HG02759 (cell line): Measurements from ENCODE around the gene IMPACT.

Experiments used
- ATAC-seq: cut with Tn5 transposase; IDR thresholded peaks from one replicate; pipeline ENCODE4 v1.9.1; 2021; ENCODE audit warnings: mild to moderate bottlenecking, moderate library complexity; ENCODE audit not compliant: unreplicated experiment

The IMPACT gene

DNA sequence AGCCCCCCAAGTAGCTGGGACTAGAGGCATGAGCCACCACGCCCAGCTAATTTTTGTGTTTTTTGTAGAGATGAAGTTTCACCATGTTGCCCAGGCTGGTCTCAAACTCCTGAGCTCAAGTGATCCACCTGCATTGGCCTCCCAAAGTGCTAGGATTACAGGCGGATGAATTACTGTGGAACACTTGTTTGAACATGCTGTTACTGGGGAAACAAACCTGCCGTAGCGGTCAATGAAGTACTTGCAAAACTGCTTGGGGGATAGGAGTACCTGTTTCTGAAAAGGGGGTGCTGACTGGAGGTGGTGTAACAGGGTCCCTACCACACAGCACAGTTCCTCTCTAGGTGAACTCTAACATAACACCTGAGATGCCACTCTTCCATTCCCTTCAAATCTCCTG is 5.9 kb upstream of the IMPACT start:
- no peak for ATAC-seq

DNA sequence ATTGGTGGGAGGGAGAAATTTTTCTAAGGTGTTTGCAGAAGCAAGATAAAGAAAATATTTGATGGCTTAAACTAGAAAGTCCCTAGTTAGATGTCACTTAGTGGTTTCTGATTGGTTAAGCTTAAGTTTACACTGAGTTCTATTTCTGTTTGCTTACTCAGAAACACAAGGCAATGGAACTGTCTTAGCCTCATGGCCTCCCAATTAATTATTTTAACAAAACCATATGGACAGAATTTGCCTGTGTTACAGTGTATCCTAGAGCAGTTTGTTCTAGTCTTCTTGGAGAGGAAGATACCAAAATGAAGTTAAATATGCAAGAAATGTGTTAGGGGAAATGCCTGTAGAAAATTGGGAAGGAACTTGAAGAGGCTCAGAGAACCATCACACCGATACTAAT is 4.6 kb upstream of the IMPACT start:
- ATAC-seq: no peak

DNA sequence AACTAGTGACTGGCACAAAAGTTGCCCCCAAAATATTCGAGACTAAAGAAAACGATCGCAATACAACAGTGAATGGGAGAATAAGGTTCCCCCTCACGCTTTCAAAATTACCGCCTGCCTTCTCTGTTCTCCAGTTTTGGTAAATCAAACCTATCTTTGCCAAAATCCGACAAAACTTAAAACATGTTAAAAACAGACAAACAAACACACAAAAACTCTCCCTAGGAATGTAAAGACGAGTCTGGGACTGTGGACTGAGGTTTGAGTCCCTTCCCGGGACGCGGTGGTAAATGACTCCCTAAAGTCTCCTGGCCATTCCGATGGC is 435 bp upstream of the IMPACT start:
- no peak for ATAC-seq

DNA sequence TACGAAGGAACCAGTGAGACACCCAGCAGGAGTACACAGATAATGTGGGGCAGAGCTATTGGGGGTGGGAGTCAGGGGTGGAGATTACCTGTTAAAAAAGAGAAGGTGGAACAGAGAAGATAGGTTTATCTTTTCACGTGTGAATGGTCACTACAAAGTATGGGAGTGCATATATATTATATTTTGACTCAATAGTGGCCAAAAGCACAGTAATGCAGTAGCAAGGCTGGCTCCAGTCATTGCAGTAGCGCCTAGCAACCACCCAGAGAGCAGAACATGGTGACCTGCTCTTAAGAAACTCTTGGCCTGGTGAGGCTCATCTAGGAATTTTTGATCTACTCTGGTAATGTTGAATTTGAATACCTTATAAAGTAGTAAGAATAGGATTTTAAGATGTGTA is 1.0 kb downstream of the IMPACT start:
- no peak for ATAC-seq

DNA sequence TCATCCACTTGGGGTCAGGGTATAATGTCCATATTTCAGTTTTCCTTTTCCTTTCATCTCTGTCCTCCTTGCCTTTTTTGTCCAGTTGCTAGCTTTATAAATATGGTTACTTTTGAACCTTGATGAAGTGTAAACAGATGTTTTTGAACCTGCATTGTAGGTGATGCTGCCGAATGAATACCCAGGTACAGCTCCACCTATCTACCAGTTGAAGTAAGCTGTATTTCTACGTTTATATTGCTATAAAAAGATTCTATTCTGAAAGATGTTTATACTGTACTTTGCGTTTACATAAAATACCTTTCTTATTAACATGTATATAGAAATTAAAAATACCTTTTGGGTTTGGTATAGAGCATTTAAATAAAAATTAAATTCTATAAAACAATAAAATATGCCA is 2.2 kb downstream of the IMPACT start:
- no peak for ATAC-seq

DNA sequence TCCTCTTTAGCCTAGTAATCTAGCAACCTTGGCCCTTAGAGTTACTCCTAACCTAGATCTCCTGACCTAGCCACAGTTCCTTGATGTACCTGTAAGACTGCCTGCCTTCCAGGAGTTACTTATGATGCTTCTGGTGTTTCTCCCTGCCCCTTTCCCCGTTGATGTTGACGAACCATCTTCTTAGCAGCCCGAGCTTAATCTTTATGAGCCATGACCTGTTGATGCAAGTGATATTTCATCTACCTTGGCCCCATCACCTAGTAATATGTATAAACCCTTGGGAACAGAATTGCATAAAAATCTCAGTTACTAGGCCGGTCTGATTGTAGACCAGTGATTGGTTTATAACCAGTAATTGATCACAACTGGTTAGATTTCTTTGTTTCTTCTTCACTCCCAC is 2.7 kb downstream of the IMPACT start:
- ATAC-seq: no peak

DNA sequence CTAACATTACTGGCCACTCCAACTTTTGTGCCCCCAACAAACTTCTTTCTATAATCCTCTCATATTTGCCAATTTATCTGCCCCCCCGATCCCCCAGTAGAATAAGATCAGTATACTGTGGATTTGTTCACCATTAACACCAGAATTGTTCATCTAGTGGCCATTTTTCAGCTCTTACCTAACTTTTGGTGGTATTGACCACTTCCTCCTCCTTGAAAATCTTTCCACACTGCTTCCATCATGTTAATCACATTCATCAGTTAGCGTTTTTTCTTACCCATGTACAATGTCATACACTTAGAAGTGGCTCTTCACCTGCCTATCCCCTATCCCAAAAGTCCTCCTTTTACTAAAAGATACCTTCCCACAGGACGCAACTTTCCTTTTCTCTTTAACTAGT is 6.1 kb downstream of the IMPACT start:
- no peak for ATAC-seq

DNA sequence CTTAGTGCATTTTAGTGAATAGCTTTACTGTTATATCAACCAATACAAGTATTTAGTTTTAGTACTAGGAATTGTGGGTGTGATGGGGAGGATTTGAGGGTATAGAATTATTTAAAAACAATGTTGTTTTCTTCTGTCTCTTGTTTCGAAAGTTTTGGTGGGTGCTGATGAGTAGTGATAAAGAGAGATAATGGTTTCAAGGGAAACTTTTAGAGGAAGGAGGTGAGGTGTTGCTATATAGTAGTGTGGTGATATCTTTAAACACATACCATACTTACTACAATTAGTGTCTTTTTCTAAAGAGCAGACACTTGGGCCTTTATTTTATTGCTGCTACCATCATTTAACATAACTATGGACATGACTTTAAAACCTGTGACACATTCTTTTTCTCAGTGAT is 10.5 kb downstream of the IMPACT start:
- ATAC-seq: no peak

DNA sequence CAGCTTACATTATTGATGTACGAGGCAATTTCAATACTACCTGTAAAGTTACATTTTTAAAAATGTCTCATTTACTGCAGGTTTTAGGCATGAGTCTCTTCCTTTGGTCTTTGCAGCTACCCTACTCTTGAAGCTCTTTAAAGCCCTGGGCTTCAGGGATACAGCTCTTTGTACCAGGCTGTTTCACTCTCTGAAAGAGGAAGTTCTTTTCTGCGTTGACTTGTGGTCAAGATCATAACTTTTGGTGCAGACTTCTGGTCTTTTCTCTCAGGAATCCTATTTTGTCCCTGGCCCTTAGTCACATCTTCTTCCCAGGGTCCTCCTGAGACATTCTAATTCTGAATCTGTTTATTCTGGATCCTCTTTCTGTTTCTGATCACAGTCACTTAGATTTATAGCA is 17.4 kb downstream of the IMPACT start:
- ATAC-seq: peak; percentile 85

DNA sequence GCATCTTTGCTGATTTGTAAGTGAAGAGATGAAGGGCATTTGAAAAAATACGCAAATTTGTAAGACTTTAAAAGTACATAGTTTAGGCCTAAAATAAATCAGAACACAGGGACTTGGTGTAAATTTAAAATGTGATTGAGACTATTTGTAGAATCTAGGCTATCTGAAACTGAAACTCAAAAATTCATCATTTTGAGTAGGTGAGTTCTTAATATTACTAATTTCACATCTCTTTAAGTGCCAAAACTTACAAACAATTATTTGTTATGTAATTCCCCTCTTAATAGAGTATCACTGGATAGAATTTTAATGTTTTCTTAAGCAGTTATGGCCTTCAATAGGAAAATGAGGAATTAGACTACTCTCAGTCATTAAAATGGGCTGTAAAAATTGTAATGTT is 20.0 kb downstream of the IMPACT start:
- ATAC-seq: peak; percentile 62

DNA sequence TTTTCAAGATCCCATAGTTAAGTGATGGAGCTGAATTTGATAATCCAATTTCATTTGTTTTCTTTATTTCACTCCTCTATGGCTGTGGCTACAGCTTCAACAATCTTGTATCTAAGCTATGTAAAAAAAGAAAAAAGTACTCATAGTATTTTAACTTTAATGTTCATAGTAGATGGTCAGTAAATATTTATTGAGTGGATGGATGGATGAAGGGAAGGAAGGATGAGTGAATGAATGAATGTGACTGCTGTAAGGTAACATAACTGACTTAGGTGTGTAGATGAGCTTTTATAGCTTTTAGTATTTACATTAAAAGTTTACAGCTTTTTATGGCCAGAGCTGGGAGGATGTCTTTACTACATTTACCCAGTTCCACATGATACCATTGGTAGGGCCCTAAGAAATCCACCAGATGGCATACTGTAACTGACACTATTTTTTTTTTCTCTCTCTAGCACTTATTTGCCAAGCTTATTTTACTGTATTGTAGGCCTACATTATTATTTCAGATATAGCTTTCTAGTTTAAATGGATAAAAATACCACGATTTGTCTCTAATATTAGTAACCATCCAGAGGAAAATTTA is 20.6 kb downstream of the IMPACT start:
- no peak for ATAC-seq

DNA sequence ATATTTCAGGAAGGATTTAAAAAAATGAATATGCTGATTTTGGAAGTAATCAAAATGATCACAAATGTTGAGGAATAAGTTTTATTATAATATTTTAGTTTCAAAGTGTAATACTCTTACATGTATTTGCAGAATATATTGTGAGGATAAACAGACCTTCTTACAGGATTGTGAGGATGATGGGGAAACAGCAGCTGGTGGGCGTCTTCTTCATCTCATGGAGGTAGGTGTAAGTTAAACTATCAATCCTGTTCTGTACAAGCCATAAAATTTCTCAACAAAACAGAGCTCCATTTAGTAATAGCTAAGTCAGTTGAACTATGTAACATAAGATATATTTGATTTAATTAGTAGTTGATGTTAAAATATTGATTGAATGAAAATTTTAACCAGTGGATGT is 21.5 kb downstream of the IMPACT start:
- no peak for ATAC-seq

DNA sequence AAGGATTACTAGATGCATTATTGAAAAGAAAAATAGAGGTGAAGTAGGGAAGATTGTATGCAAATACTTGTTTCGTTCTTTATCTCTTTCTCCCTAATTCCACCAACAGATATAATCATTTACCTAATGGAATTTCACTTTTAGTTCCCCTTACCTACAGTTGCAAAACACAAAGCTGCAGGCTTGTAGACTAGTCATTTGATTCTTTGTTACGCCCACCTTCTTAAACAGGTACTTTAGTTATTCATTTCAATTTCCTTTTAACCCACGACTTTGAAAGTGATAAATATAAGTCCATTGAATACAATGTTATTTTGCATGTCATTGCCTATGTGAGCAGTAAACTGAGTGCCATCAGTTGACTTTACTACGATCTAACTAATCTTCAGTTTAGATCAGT is 30.1 kb downstream of the IMPACT start:
- ATAC-seq: peak; percentile 96

DNA sequence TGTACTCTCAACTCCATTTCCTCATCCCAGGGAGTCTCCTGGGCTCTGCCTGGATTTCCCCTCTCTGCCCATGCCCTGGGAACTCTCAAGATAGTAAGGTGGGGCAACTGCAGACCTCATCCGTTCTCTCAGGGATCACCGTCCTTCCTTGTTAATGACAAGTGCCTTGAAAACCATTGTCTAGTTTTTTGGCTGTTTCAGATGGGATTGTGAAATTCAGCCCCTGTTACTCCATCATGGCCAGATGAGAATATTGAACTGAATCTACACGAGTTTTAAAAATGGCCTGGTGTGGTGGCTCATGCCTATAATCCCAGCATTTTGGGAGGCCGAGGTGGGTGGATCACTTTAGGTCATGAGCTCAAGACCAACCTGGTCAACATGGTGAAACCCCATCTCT is 33.3 kb downstream of the IMPACT start:
- ATAC-seq: no peak

DNA sequence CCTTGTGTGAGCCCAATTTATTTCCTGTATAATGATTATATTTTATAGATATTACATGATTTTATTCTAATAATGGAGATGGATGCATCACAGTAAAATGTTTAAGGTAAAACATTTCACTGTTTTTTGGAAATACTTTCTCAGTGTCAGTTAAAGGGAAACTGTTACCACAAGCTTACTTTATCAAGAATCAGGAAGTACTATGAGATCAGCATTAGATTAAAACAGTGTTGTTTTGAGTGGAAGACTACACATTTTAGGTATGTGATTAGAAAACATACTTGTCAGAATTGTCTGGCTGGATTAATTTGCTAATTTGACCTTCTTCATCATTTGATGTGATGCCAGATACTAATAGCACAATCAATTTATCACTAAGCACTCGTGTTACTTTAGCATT is 33.9 kb downstream of the IMPACT start, which contains the start of gene HRH4:
Gene HRH4 (plus strand): TSS at position 250 of the 400 bp plus-strand sequence. CDS start 92 bp downstream, at position 342.
- no peak for ATAC-seq

DNA sequence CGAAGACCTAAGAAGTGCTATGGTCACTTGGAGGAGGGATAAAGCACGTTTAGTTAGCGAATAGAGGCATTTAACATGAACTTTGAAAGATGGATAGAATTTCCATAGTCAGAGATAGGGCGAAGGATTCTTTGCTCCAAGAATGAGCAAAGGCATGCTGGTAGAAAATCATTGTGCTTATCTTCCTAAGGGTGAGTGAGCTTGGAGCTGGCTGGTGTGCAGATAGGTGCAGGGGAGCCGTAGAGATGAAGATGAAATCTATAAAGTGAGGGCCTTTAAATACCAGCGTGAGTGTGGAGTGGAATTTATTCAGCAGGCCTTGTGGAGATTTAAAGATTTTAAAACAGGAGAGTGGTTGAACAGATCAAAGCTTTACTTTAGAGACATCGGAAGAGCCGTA is 35.5 kb downstream of the IMPACT start:
- no peak for ATAC-seq

DNA sequence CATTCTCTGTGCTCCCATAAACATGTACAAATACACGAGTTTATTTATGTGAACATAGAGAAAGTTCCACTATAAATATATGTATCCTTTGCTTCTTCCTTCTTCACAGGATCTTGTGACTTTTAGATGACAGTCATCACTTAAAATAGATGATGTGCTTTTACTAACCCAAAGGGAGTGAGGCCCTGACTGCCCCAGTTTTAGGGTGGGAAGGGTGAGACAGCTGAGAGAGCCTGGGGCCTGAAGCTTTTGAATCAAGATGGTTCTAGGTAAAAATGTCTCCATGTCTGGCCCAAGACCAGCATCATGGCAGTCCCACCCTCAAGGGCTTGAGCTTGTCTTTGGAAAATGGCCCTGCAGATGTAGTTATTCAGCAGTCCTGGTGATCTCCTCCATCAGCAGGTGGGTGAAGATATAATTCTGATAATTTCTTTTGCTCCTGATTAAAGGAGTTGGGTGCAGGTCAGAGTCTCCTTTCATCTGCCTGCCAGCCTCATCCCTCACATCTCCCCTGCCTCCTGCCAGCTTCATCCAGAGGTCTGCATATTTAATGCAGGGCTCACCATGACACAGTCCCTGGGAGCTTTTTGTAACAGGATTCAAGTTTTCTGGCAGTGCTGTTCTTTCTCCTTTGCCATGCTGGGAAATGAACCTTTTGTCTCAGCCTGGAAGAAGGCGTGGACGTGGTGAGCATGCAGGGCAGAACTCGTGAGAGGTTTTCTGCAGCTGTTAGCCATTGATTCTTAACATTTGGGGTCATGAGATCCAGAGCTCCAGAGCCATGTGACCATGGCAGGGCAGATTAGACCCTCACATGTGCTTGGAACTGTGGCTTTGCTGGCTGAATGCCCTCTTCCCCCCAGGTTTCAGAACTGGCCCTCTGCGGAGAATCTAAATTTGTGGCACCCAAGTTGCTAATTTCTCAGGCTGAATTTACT is 36.6 kb downstream of the IMPACT start:
- no peak for ATAC-seq

DNA sequence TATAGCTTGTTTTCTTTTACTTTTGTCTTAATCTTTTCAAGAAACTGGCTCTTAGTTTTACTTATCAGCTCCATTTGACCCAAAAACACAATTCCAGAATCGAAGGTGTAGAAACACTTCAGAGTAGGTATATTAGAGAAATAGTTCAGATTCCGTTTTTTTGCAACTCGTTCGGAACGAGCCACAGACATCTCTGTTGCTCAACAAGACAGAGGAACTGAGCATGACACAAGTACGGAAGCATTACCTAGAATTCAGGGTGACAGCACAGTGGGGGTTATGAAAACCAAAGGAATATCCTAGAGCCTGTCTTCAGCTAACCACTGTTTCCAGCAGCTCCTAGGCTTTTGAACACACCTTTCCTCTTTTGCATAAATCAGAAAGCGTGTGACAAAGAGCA is 39.0 kb downstream of the IMPACT start:
- no peak for ATAC-seq

DNA sequence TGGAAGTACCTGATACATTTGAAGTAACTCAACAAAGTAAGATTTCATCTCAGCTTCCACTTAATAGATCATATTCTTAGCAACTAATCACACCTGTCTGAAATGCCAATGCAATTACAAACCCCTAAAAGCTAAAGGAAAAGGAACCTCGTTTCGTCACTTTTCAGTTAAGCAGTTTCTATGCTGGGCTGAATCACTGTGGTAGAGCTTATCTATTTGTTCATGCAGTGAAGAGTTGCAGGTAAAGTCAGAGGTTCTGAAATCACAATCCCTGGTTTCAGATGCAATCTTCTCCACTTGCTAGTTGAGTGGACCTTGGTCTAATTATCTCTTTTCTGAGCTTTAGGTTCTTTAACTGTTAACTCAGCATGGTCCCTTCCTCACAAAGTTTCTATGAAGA is 40.3 kb downstream of the IMPACT start:
- no peak for ATAC-seq

DNA sequence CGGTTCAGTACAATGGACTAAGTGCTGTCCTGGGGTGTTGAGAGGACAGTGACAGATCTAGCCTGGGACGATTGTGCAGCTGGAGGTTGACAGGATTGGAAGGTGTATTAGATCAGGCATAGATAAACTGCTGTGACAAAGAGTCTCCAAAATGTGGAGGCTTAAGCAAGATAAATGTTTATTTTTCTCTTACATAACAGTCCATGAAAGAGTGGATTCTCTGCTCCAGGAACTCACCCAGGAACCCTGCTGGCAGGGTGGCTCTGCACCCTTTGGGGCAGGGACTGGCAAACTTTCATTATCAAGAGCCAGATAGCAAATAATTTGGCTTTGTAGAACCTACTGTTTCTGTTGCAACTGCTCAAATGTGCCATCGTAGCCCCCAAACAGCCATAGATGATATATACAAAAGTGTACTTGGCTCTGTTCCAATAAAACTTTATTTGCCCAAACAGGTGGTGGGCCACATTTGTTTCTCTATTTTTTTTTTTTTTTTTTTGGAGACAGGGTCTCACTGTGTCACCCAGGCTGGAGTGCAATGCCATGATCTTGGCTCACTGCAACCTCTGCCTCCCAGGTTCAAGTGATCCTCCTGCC is 43.6 kb downstream of the IMPACT start:
- ATAC-seq: no peak

DNA sequence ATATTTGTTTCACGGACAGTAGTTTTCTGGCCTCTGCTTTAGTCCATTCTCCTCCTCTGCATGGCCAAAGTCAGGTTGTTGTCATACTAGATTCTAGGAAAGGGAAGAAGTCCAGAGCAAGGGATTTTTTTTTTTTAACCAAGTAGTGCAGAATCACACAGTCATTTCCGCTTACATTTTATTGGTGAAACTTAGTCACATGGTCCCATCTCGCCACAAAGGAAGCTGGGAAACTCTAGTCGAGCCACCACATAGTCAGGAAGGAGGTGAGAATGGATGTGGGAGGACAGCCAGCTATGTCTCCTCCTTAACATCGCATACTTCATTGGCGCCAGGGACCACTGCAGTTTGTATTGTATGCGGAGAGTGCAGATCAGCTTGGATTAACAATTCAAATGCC is 44.3 kb downstream of the IMPACT start:
- no peak for ATAC-seq

DNA sequence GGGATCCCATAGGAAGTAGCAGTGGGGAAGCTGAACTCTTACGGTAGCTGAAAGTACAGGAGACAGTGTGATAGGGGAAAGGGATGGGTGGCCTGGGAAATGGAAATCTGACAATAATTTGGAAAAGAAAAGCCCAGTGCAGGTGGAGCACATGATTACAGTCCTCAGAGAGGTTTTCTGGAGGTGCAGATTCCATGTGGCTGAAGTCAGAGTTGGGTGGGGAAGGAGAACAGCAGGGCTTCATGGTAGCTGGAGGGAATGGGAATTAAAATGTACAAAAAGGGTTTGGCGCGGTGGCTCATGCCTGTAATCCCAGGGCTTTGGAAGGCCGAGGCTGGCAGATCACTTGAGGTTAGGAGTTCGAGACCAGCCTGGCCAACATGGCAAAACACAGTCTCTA is 46.1 kb downstream of the IMPACT start:
- ATAC-seq: no peak
